DOHH2 (cell line): ENCODE measurements around the gene ABTB2.

Source experiments
- CTCF ChIP-seq: fragments of 200-600 bp; sonication (generic); IDR thresholded peaks from one replicate; pipeline ENCODE4 v1.5.1; 2014; ENCODE audit warnings: antibody characterized with exemption, mild to moderate bottlenecking, low read depth, low read length; ENCODE audit not compliant: poor library complexity, severe bottlenecking
- EZH2phosphoT487 ChIP-seq: fragments of 200-600 bp; sonication (generic); IDR thresholded peaks from 2 replicates; pipeline ENCODE4 v1.6.1; 2017; ENCODE audit warnings: borderline replicate concordance, mild to moderate bottlenecking, antibody characterized with exemption, low read length, moderate library complexity, mixed read lengths

GRCh38 chr11:34183848-34184391 lies 173.9 kb downstream of the ABTB2 start:
- no peak for TF ChIP-seq CTCF
- no peak for TF ChIP-seq EZH2phosphoT487
